GM19455 (cell line): Measurements from ENCODE around the gene DACT1.

Experiments
- ATAC-seq: cut with Tn5 transposase; IDR thresholded peaks from one replicate; pipeline ENCODE4 v1.9.1; 2021; ENCODE audit not compliant: unreplicated experiment

The DACT1 gene

GRCh38 chr14:58665773-58666500, 28.2 kb downstream of the DACT1 start:
- no peak for ATAC-seq

DNA sequence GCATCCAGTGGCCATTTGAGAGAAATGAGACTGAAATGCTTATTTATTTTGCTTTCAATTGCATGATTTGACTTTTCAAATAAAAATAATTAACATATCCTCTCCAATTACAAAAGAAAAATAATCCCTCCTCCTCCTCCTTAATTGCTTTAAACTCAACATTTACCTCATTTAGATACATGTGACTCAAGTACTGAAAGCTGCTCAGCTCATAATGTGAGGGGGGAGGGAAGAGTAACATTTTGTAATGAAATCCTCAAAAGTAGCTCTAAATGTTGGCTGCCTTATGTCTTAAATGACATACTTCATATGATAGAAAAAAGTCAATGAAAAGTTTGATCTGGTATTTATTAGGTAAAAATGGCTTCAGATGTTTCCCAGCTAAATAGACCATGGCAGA, 29.0 kb downstream of the DACT1 start:
- no peak for ATAC-seq

- ATAC-seq = no peak
Measured at GRCh38 chr14:58667900-58668299, 30.1 kb downstream of the DACT1 start.

DNA sequence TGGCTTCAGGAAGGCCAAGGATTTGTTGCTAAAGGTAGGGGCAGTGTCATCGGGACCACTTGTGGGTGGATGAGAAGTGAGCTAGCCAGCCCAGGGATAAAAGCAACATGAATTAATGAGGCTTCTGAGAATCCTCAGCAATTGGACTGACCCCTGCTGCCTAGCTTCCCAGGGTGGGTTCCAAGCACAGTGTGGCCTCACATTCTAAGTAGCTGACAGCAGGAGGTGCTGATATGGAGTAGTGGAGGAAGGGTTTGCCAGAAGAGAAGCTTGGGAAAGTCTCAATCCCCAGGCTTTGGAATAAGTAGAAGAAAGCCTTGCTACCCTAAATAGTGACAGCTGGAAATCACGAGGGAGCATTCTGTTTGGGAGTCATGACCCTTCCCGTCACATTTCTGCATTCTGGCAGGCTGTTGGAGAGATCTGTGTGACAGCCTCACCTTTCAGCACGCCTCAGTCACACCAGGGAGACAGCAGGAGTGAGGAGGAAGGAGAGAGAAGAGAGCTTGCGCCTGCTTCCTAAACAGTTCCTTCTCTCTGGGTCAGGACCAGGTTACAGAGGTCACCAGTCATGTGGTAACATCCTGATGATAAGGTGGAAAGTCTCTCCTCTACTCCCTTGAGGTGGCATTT, 31.2 kb downstream of the DACT1 start:
- ATAC-seq = no peak

- ATAC-seq = no peak
Measured at GRCh38 chr14:58669556-58670200, 31.9 kb downstream of the DACT1 start.

DNA sequence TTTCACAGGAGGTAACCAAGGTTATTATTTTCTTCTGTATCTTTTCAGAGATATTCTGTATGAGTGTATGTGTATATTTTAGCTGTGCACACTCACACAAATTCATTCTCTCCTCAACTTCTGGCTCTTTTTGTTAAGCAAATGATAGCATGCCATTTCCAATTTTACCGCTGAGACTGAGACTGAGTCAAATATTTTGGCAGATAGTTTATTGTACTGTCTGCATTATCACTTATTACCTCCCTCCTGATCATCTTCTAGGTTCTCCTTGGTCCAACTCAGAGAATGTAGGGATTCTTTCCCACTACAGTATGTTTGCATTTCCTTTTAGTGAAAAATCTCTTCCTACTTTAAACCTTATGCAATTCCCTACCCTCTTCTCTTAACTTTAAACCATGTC, 33.3 kb downstream of the DACT1 start:
- no peak for ATAC-seq

DNA sequence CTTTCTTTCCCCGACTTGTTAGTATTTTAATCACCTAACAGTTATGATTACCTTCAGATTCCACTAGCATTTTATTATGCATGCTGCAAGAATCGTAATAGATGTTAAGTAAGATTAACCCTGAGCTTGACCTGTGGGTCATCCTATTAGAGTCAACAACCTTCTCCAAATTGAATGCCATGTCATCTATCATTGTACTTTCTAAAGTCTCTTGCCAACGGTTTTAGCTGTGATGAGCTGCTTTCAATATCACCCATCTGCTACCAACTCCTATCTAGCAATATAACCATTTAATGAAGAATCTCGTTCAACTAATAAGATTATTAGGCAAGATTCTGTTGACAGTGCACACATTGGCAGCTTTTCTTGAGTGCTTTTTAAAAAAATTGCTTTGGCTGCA, 33.7 kb downstream of the DACT1 start:
- no peak for ATAC-seq

DNA sequence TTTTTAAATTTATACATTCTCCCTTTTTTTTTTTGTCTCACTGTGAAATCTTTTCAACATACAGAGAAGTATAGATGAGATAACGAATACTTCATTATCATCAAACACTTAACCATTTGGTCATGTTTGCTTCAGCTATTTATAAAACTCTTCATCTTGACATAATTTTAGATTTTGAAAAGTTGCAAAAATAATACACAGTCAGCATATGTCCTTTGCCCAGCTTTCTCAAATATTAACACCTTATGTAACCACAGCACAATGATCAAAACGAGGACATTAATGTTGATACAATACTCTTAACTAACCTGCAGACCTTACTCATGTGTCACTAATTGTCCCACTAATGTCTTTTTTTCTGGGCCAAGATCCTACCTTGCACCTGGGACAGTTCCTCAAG, 36.0 kb downstream of the DACT1 start:
- ATAC-seq = no peak

GRCh38 chr14:58677001-58677400, 39.2 kb downstream of the DACT1 start:
- ATAC-seq = no peak

GRCh38 chr14:58677517-58677916, 39.8 kb downstream of the DACT1 start:
- no peak for ATAC-seq

- ATAC-seq = no peak
Measured at GRCh38 chr14:58677996-58678395, 40.2 kb downstream of the DACT1 start.

DNA sequence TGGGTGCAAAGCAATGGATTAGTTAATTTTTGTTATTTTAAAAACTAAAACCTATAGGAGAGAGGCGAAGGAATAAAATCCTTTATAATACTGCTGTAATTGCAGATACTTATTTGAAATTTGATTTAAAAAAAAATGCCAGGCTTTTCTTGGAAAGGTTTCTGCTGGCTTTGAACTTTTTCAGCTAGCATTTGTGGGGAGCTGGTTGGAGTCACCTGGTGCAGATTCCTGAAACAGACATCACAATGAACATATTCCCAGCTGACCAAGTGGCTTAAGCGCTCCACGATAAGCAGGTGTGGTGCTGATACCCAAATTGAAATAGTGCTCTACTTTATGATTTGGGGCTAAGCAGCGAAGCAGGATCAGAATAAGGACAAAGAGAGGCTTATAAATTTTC, 42.9 kb downstream of the DACT1 start:
- no peak for ATAC-seq

DNA sequence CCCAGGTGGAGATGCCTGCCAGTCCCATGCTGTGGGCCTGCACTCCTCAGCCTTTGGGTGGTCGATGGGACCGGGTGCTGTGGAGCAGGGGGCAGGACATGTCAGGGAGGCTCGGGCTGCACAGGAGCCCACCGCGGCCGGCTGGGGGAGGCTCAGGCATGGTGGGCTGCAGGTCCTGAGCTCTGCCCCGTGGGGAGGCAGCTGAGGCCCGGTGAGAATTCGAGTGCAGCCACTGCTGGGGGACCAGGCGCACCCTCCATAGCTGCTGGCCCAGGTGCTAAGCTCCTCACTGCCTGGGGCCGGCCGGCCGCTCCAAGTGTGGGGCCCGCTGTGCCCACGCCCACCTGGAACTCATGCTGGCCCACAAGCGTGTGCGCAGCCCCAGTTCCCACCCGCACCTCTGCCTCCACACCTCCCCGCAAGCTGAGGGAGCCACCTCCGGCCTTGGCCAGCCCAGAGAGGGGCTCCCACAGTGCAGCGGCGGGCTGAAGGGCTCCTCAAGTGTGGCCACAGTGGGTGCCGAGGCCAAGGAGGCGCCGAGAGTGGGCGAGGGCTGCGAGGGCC, 49.6 kb downstream of the DACT1 start:
- no peak for ATAC-seq

- no peak for ATAC-seq
Measured at GRCh38 chr14:58690801-58691516, 53.2 kb downstream of the DACT1 start.

GRCh38 chr14:58693048-58693447, 55.3 kb downstream of the DACT1 start:
- no peak for ATAC-seq

GRCh38 chr14:58695514-58695913, 57.8 kb downstream of the DACT1 start:
- no peak for ATAC-seq

DNA sequence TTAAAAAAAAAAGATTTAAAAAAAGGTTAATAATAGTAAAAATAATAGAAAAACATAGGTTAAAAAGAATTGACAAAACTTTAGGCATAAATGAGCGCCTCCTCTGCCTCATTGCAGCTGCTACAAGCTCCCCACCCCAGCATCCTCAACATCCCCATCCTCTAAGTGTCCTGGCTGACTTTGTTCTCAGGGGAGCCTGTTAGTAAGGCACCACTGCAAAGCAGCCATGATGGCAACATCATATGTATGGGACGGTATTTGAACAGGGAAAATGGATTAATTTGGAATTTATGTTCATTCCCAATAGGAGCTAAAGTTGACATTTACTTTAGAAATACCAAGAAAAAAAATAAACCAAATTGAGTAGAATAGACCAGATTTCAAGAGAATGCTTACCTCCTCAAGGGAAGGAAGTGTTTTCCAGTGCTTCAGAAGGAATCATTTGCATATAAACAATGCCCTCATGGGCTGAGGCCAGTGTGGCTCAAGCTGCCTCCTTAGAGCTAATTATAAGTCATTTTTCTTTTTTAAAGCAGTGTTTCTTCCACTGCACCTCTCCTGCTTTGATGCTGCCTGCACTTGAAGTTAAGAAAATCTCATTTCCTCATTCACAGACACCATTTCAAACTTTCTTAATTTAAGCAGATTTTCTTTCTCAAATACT, 59.6 kb downstream of the DACT1 start:
- ATAC-seq = no peak
